ENCODE data around the gene EXOC4.

EXOC4 gene

GRCh38 chr7:133355325-133355708 is 102.4 kb downstream of the EXOC4 start:
- H3K36me3 ChIP-seq: peaks cover 8% of the 10 kb centered on the region
- H3K9ac ChIP-seq: no peak overlapping the region
- no peak overlapping the region for H3K4me3 ChIP-seq
- H4K20me1 ChIP-seq: no peaks in the 10 kb centered on the region
- no peak overlapping the region for H3K4me2 ChIP-seq
- H3K9me3 ChIP-seq: peaks cover 25% of the 10 kb centered on the region
- no peaks in the 10 kb centered on the region for H3K27me3 ChIP-seq
- H3K27ac ChIP-seq: no peak overlapping the region
- TF ChIP-seq Cebpa-rat (IDR thresholded peaks at IDR 0.05): no peak
- no peaks in the 10 kb centered on the region for H3K4me1 ChIP-seq

GRCh38 chr7:133355822-133356221 is 102.9 kb downstream of the EXOC4 start:
- no peak for TF ChIP-seq Cebpa-rat (IDR thresholded peaks at IDR 0.05)
- Histone ChIP-seq H3K27me3 (no peaks in the 10 kb centered on the region), H3K27ac (no peak overlapping the region), H3K9ac (no peak overlapping the region), H3K36me3 (peaks cover 8% of the 10 kb centered on the region), H3K4me2 (no peak overlapping the region), H3K9me3 (peaks cover 21% of the 10 kb centered on the region), H3K4me1 (no peaks in the 10 kb centered on the region), H4K20me1 (no peaks in the 10 kb centered on the region), H3K4me3 (no peak overlapping the region)

- H3K4me2 ChIP-seq: no peak overlapping the region
- no peak overlapping the region for H3K27ac ChIP-seq
- TF ChIP-seq Cebpa-rat (IDR thresholded peaks at IDR 0.05): no peak
- H3K27me3 ChIP-seq: no peaks in the 10 kb centered on the region
- no peak overlapping the region for H3K9ac ChIP-seq
- no peaks in the 10 kb centered on the region for H3K9me3 ChIP-seq
- H3K4me1 ChIP-seq: no peaks in the 10 kb centered on the region
- peaks cover 8% of the 10 kb centered on the region for H3K36me3 ChIP-seq
- no peak overlapping the region for H3K4me3 ChIP-seq
- H4K20me1 ChIP-seq: no peaks in the 10 kb centered on the region
These were observed 105.8 kb downstream of the EXOC4 start for GRCh38 chr7:133358708-133359107.

DNA sequence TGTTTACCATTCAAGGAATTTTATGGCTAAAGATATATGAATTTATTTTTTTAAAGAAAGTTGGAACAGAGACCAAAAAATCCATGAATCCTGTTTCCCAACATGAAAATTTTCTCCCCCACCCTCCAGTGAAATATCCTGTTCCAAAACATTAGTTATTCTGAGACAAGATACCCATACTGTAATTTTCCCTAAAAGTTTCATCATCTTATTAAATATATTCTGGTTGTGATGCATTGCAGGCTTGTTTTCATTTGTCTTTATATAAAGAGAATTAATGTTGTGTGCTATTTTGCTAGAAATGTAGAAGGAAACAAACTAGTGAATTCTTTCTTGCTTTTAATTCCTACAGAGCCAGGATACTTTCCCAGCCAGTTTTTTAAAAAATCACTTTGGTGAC is 106.6 kb downstream of the EXOC4 start:
- Histone ChIP-seq H3K9ac (no peak overlapping the region), H3K27ac (no peak overlapping the region), H4K20me1 (no peaks in the 10 kb centered on the region), H3K9me3 (no peaks in the 10 kb centered on the region), H3K36me3 (peaks cover 8% of the 10 kb centered on the region), H3K4me2 (no peak overlapping the region), H3K4me3 (no peak overlapping the region), H3K27me3 (no peaks in the 10 kb centered on the region), H3K4me1 (no peaks in the 10 kb centered on the region)
- TF ChIP-seq Cebpa-rat (IDR thresholded peaks at IDR 0.05): no peak

DNA sequence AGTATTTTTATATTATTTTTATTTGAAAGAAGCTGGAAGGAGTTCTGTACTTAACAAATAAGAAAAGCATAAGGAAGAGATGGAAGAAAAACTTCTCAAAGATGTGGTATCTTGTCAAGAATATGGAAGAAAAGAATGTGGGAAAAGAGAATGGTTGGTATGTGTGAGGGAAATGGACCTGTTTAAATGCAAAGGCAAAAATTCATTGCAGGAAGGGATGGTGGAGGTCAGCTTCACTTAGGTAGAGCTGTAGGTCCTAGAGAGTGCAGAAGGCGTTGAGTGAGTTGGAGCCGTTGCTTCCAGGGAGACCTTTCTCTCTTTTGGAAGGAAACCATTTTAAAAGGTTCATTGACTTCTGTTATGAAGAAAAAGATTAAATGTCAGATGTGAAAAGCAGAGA is 107.3 kb downstream of the EXOC4 start:
- Histone ChIP-seq H3K9me3 (no peaks in the 10 kb centered on the region), H4K20me1 (no peaks in the 10 kb centered on the region), H3K4me2 (no peak overlapping the region), H3K27ac (no peak overlapping the region), H3K9ac (no peak overlapping the region), H3K4me1 (peaks cover 6% of the 10 kb centered on the region), H3K27me3 (no peaks in the 10 kb centered on the region), H3K4me3 (no peak overlapping the region), H3K36me3 (peaks cover 8% of the 10 kb centered on the region)
- TF ChIP-seq Cebpa-rat (IDR thresholded peaks at IDR 0.05): no peak

DNA sequence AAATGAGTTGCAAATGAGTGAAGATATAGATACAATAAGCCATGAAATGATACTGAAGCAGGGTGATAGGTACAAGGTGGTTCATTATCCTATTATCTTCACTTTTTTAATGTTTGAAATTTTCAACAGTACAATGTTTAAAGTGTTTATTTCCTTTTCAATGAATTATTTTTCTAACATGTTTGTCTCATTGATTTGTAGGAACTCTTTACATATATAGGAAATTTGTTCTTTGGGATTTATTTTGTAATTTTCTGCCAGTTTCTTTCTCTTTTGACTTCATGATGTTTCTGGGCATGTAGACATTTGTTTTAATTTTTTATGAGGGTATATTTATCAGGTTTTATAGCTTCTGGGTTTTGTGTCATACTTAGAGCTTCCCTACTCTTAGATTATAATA is 108.9 kb downstream of the EXOC4 start:
- Histone ChIP-seq H3K4me1 (peaks cover 11% of the 10 kb centered on the region), H3K27me3 (no peaks in the 10 kb centered on the region), H4K20me1 (no peaks in the 10 kb centered on the region), H3K4me3 (no peak overlapping the region), H3K36me3 (peaks cover under 1% of the 10 kb centered on the region; the same call in 1 of the 2 replicates), H3K27ac (no peak overlapping the region), H3K9ac (no peak overlapping the region), H3K4me2 (no peak overlapping the region), H3K9me3 (no peaks in the 10 kb centered on the region)
- no peak for TF ChIP-seq Cebpa-rat (IDR thresholded peaks at IDR 0.05)

- H3K36me3 ChIP-seq: no peaks in the 10 kb centered on the region
- H3K4me3 ChIP-seq: no peak overlapping the region
- H3K9ac ChIP-seq: no peak overlapping the region
- no peak for TF ChIP-seq Cebpa-rat (IDR thresholded peaks at IDR 0.05)
- H3K27me3 ChIP-seq: no peaks in the 10 kb centered on the region
- H3K4me1 ChIP-seq: peaks cover 11% of the 10 kb centered on the region
- no peaks in the 10 kb centered on the region for H3K9me3 ChIP-seq
- H3K27ac ChIP-seq: no peak overlapping the region
- peak overlapping the region; percentile 52 for H3K4me2 ChIP-seq
- no peaks in the 10 kb centered on the region for H4K20me1 ChIP-seq
These were observed 112.2 kb downstream of the EXOC4 start for GRCh38 chr7:133364959-133365690.

DNA sequence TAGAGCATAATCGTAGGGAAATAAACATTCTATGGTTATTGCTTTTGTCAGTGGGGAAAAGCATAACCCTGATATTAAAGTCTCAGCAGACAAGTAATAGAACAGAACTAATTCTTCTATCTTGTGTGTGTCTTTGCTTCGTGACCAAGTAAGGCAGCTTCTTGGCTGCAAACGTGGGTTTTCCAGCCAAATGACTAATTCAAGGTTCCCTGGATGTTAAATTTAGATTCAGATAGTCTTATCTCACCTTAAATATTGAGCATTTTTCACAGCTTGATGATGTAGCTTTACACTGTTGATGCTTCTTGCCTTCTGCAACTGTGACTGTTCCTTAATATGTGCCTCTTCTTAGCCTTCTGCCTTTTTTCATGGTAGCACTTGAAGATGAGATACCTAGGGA is 113.0 kb downstream of the EXOC4 start:
- Histone ChIP-seq H3K4me1 (peaks cover 11% of the 10 kb centered on the region), H3K4me2 (no peak overlapping the region), H3K9ac (no peak overlapping the region), H3K36me3 (no peaks in the 10 kb centered on the region), H3K9me3 (no peaks in the 10 kb centered on the region), H3K27me3 (no peaks in the 10 kb centered on the region), H3K4me3 (no peak overlapping the region), H3K27ac (no peak overlapping the region), H4K20me1 (no peaks in the 10 kb centered on the region)
- no peak for TF ChIP-seq Cebpa-rat (IDR thresholded peaks at IDR 0.05)

DNA sequence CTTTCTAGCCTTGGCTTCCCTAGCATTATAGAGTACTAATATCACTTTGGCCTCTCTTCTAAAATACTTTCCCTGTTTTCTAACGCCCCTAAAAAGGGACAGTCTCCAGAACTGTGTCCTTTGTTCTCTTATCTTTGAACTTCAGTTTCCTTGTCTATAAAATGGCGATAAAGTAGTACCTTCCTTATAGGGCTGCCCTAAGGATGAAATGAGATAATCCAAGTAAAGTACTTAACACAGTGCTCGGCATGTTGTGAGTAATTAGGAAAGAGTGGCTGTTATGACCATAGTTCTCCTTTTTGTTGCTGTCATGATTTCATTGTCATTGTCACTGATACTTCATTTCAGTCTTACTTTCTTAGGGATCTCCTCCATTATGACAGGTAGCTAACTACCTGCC is 114.7 kb downstream of the EXOC4 start:
- Histone ChIP-seq H3K9me3 (no peaks in the 10 kb centered on the region), H3K9ac (no peak overlapping the region), H3K4me3 (no peak overlapping the region), H3K36me3 (no peaks in the 10 kb centered on the region), H3K27me3 (no peaks in the 10 kb centered on the region), H3K4me1 (peaks cover 11% of the 10 kb centered on the region), H3K4me2 (no peak overlapping the region), H4K20me1 (no peaks in the 10 kb centered on the region), H3K27ac (no peak overlapping the region)
- no peak for TF ChIP-seq Cebpa-rat (IDR thresholded peaks at IDR 0.05)

GRCh38 chr7:133369130-133369529 is 116.3 kb downstream of the EXOC4 start:
- no peaks in the 10 kb centered on the region for H3K9me3 ChIP-seq
- peaks cover 11% of the 10 kb centered on the region for H3K4me1 ChIP-seq
- no peak for TF ChIP-seq Cebpa-rat (IDR thresholded peaks at IDR 0.05)
- no peak overlapping the region for H3K4me2 ChIP-seq
- H4K20me1 ChIP-seq: no peaks in the 10 kb centered on the region
- no peaks in the 10 kb centered on the region for H3K36me3 ChIP-seq
- H3K9ac ChIP-seq: no peak overlapping the region
- no peaks in the 10 kb centered on the region for H3K27me3 ChIP-seq
- no peak overlapping the region for H3K27ac ChIP-seq
- H3K4me3 ChIP-seq: no peak overlapping the region

DNA sequence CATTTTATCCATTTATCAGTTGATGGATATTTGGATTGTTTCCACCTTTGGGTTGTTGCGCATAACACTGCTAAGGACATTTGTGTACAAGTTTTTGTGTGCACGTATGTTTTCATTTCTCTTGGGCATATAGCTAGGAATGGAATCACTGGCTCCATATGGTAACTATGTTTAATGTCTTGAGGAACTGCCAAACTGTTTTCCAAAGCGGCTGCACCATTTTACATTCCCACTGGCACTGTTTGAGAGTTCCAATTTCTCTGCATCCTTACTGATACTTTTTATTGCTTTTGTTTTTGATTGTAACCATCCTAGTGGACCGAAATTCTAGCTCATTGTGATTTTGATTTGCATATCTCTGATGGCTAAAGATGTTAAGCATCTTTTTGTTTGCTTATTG is 118.7 kb downstream of the EXOC4 start:
- H4K20me1 ChIP-seq: no peaks in the 10 kb centered on the region
- H3K4me1 ChIP-seq: no peaks in the 10 kb centered on the region
- H3K9ac ChIP-seq: no peak overlapping the region
- no peaks in the 10 kb centered on the region for H3K27me3 ChIP-seq
- TF ChIP-seq Cebpa-rat (IDR thresholded peaks at IDR 0.05): no peak
- no peak overlapping the region for H3K27ac ChIP-seq
- no peak overlapping the region for H3K4me3 ChIP-seq
- H3K9me3 ChIP-seq: 0 out of 2 replicates have a peak, but pooled peaks cover 3% of the 10 kb centered on the region
- peaks cover 11% of the 10 kb centered on the region for H3K36me3 ChIP-seq
- no peak overlapping the region for H3K4me2 ChIP-seq

All from BLaER1 (cell line).